WI38 (cell line): Measurements from ENCODE around the gene EXOC3L1.

Experiments
- H3K4me3 ChIP-seq: 2 replicates; pipeline ENCODE4 v1.5.1; 2011; ENCODE audit warnings: low read depth, mild to moderate bottlenecking, control low read depth, low read length
- CTCF ChIP-seq: IDR thresholded peaks from 2 replicates; pipeline ENCODE4 v1.5.1; 2012; ENCODE audit warnings: low read depth, mild to moderate bottlenecking, control low read depth, low read length

Gene EXOC3L1

GRCh38 chr16:67213197-67214019 lies 23.5 kb upstream of the EXOC3L1 start:
- no peak for TF ChIP-seq CTCF
- H3K4me3 ChIP-seq: no peak overlapping the region

- H3K4me3 ChIP-seq: no peak overlapping the region
- no peak for TF ChIP-seq CTCF
These were observed 22.8 kb upstream of the EXOC3L1 start for GRCh38 chr16:67212766-67213165.

GRCh38 chr16:67211674-67212073 lies 21.7 kb upstream of the EXOC3L1 start:
- H3K4me3 ChIP-seq: no peak overlapping the region
- TF ChIP-seq CTCF: no peak

- no peak overlapping the region for H3K4me3 ChIP-seq
- TF ChIP-seq CTCF: no peak
These were observed 20.4 kb upstream of the EXOC3L1 start for GRCh38 chr16:67210069-67210937.

- no peak overlapping the region for H3K4me3 ChIP-seq
- TF ChIP-seq CTCF: no peak
These were observed 19.6 kb upstream of the EXOC3L1 start for GRCh38 chr16:67209565-67209964.

GRCh38 chr16:67208154-67208896 lies 18.4 kb upstream of the EXOC3L1 start:
- no peak overlapping the region for H3K4me3 ChIP-seq
- no peak for TF ChIP-seq CTCF
